Measurements from ENCODE around the gene ELOVL5.
"Not testable (repeated sequence)": the region's sequence is repeated elsewhere in the genome, so short reads cannot be mapped to it uniquely, and the experiment has no call there.

The ELOVL5 gene

DNA sequence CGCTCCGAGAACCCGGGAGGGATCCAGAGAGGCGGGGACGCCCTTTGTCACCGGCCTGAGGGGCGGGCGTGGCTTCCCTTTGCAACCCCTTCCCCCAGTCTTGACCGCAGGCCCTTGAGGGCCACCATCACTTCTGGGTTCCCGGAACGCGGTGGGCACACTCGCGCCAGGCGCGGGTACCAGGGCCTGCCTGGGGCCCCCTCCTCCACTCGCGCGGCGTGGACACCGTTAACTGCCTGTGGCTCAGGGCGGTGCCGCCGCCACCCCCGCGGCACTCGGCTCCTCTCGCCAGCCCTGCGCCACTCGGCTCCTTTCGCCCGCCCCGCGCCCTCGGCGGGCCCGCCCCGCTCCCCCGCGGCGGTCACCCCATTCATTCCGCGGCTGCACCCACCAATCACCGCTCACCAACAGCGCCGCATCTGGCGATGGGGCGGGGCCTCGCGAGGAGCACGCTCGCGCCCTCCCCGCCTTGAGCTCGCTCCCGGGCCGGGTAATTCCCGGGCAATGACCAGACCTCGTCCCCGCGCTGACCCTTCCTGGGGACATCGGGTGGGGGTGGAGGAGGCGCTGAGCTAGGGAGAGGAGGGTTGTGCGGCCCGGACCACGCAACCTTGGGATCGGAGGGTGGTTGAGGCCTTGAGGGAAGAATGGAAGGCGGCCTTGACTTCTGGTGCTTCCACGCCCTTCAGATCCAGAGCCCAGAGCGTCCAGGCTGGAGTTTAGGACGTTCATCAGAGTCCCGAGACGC, 10.5 kb upstream of the ELOVL5 start:
- peak; percentile 78 to 89 (median 81) for DNase-seq (ENCODE audit: low read depth in 3 of 3)

DNA sequence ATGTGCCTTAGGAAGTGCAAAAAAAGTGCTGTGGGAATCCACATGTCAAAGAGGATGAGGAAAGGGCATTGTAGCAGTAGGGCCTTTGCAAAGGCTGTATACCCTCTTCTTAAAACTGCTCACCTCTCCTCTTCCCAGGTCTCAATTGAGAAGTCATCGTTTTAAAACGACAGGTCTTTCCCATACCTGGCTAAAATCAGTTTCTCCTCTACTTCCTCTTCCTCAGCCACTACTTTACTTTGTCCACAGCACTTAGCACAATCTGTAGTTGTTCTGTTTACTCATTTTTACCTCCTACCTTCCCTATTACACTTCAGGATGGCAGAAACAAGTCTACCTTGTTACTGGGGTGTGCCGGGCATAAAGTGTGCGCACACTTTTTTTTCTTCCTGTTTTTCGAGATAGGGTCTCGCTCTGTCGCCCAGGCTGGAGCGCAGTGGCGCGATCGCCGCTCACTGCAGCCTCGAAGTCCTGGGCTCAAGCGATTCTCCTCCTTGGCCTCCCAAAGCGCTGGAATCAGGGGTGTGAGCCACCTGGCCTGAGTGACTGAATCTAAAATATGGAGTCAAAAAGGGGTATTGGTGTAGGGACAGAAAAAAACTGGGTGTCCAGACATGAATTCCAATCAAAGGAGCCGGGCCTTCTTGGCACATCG, 9.8 kb upstream of the ELOVL5 start:
- no peak for DNase-seq (ENCODE audit: low read depth in 3 of 3)

DNA sequence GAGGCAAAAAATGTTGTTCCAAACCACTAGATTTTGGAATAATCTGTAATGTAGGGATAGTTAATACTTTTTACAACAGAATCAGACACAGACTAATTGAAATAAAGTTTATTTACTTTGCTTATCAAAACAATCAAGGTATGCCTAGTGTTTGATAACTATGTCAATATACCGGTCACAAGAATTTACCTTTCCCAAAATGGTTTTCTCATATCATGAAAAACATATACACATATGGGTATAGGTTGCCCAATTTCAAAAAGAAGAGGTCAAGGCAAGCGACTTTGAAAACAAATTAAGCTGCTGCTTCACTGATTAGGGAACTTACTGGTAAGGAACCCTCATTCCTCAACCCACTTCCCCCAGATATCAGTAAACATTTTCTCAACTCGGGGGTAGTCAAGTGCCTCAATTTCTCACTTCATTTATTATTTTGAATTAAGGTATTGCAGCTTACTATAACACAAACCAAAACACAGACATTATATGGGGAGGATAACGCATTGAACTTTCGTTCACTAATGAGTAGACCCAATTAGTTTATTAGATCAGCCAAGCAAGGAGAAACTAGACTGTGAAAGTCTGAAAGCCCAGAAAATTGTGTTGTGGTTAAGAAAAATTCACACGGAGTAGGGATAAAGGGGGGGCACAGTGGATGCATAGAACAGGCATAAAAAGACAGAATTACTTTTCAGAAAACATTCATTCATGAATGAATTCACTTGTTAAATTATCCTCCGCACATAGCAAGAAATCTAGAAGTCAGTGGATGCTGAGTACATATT, 9.0 kb upstream of the ELOVL5 start:
- no peak for DNase-seq (ENCODE audit: low read depth in 3 of 3)

DNA sequence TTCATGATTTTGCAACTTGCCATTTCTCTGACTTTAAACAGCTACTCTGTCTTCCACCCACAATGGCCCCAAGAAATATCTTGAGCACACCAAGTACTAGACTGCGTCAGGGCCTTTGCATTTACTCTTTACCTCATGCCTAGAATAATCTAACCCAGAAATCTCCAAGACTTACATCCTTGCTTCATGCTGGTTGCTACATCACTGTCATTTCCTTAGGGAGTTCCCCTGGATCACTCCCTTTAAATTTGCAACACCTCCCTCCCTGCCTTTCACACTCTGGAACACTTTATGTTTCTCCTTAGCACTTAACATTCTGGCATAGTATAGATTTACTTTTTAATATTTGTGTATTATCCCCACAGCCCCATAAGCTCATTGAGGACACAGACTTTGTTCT, 4.9 kb upstream of the ELOVL5 start:
- DNase-seq (ENCODE audit: low read depth in 3 of 3): no peak

DNA sequence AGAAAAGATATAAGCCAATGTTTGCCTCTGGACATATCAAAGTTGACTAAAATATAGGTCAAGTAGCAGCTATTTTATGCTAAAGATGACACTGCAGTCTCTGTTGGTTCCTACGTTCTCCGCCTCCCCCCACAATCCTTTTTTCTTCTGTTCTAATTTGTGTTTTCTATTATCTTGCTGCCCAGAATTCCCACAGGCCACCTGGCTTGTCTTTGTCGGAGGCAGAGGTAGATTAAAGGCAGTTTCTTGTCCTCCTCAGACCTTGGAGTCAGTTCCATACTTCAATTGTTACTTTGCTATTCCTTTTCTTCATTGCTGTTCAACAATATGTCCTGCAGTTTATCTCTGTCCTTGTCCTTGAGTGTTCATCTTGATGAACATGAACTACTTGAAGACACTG, 3.6 kb upstream of the ELOVL5 start:
- no peak for DNase-seq (ENCODE audit: low read depth in 3 of 3)

DNA sequence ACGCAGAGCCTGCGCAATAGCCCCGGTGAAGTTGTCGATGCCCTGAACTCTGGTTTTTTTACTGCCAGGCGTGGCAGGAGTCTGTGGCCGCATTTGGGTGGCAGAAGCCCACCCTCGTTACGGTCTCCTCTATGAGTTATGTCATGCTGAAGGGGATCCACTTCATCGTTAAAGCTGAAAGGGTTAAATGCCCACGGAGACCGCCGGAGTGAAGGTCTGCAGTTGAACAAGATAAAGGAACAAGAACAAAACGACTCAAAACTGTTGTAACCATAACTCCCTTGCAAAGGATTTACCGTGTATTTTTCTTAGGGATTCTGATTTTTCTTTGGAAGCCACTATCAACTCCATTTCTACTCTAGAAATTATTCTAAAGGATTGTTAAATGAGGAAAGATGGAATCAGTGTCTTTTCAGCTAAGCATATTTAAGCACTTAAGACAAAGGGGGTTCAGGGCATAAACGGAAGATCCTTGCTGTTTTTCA, 501 bp upstream of the ELOVL5 start:
- no peak for DNase-seq (ENCODE audit: low read depth in 3 of 3)

DNA sequence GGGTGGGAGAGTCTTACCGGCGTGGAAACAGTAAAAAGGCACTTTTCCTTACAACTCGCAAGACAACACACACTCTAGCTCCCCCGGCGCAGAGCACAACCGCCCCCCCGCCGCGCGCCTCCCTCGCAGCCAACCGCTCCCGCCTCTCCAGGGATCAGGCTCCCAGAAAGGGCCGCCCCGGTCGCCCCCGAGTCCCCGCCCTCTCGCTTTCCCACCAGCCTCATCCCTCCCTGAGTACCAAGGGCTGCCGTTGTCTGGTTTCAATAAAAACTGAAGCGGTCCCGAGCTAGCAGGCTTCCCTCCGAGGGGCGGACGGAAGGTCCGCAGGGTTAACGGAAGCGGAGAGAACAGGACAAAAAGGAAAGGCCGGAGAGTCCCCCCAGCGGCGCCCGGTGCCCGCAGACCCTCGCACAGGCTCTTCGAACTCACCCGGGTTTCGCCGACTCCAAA, 804 bp downstream of the ELOVL5 start:
- DNase-seq (ENCODE audit: low read depth in 3 of 3): peak in 2 of 3 experiments; percentile 24 to 55

DNA sequence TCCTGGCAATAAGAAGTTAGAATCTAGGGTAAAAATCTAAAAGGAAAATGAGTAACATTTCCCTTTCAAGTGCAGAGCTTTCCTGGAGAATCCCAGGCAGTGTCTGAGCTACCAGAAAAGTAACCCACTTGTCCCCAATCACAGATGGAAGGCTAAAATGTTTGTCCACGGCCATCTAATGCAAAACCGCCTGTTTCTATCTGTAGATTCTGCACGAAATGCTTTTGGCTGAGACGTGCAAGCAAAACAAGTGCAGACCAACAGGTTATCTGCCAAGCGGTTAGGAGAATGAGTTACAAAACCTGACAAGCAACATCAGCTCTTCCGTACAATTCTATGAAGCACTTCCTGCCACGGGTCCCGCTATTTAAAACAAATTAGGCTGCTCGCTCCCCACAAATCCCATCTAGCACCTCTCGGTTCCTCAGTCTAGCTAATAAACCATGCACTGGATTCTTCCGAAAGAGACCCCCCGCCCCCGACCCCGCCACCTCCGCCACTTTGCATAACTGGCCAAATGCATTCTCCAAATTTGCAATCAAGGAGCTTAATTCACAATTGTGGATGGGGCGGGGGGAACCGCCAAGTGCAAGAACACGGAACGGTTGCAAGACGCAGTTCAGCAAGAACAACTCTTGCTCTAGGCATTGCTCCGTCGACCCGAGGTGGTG, 1.4 kb downstream of the ELOVL5 start:
- no peak for DNase-seq (ENCODE audit: low read depth in 3 of 3)

DNA sequence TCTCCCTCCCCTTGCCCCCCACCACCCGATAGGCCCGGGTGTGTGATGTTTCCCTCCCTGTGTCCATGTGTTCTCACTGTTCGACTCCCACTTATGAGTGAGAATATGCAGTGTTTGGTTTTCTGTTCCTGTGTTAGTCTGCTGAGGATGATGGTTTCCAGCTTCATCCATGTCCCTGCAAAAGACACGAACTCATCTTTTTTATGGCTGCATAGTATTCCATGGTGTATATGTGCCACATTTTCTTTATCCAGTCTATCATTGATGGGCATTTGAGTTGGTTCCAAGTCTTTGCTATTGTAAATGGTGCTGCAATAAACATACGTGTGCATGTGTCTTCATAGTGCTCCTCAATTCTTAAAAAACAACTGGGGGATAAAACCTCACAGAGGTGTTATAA, 2.7 kb downstream of the ELOVL5 start:
- not testable (repeated sequence) for DNase-seq (ENCODE audit: low read depth in 3 of 3)

DNA sequence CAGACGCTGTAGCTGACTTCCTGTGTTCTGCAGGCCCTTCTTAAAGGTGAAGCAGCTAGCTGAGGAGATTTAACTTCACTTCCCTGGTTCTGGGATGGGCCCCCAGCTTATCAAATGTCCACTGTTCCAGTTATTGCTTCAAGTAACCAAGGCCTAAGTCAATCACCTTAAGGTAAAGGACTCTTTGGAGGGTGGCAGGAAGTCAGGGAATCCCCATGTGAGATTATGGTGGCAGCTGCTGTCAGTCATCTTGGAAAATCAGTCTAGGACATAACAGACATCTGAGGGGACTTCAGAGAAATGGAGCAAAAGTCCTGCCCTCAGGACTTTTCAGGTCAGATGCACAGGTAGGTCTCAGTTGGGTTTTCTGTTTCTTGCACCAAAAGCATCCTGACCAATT, 3.8 kb downstream of the ELOVL5 start:
- DNase-seq (ENCODE audit: low read depth in 3 of 3): no peak

DNA sequence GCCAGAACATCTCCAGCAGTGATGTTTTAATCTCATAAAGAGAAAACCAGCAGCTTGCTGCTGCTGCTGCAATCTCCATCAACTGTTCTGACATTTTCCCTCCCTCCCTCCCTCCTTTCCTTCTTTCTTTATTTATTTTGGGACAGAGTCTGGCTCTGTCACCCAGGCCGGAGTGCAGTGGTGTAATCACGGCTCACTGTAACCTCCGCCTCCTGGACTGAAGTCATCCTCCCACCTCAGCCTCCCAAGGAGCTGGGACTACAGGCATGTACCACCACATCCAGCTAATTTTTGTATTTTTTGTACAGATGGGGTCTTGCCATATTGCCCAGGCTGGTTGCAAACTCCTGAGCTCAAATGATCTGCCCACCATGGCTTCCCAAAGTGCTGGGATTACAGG, 5.7 kb downstream of the ELOVL5 start:
- no peak for DNase-seq (ENCODE audit: low read depth in 3 of 3)

DNA sequence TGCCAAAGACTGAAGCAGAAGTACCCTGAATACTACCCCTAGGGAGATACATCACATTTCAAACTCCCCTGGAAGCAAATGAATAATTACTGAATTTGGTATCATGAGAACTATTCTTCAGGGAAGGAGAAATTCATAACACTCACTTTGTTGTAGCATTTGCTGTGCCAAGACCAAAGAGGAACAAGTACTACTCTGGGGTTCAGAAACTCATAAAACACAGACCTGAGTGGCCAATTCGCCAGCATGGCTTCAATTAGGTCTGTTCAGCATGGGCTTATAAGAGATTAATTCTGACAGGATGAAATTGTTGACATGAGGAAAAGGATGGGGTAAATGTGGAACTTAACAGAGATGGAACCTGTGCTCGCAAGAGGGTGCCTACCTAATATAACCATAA, 6.5 kb downstream of the ELOVL5 start:
- no peak for DNase-seq (ENCODE audit: low read depth in 3 of 3)

DNA sequence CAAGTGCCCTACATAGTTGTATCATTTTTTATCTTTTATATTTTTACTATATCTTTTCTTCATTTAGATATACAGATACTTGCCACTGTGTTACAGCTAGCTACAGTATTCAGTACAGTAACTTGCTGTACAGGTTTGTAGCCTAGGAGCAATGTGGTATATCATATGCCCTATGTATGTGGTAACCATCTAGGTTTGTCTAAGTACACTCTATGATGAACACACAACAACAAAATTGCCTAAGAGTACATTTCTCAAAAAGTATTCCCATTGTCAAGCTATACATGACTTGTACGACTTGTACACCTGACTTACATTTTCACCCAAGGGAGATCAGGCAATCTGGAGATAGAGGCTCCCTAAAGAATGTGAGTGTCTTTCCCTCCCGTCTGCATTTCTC, 8.2 kb downstream of the ELOVL5 start:
- no peak for DNase-seq (ENCODE audit: low read depth in 3 of 3)

DNA sequence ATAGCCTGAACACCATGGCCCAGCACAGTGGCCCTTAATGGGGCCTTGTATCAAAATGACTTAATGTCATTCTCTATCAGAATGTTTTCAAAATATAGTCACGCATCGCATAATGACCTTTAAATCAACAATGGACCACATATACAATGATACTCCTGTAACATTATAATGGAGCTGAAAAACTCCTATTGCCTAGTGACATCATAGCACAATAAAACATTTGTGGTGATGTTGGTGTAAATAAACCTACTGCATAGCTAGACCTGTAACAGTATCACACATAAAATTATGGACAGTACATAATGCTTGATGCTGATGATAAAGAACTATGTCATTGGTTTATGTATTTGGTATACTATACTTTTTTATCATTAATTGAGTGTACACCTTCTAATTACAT, 9.3 kb downstream of the ELOVL5 start:
- DNase-seq (ENCODE audit: low read depth in 3 of 3): no peak

DNA sequence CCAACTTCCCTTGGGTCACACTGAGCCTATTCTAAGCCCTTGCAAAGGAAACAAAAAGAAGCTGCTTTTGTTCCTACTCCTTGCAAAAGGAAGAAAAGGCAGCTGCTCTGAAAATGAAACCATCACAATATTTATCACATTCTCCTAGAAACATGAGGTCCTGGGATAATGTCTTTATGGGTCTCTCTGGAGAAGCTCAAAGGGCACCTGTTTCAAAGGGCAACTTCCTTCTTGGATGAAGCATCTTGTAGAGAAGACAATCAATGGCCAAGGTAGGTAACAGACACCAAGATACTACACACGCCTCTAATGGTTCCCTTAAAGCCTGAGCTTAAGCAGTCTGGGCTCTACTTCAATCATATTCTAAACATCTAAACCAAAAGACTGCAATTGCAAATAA, 10.4 kb downstream of the ELOVL5 start:
- no peak for DNase-seq (ENCODE audit: low read depth in 3 of 3)

DNA sequence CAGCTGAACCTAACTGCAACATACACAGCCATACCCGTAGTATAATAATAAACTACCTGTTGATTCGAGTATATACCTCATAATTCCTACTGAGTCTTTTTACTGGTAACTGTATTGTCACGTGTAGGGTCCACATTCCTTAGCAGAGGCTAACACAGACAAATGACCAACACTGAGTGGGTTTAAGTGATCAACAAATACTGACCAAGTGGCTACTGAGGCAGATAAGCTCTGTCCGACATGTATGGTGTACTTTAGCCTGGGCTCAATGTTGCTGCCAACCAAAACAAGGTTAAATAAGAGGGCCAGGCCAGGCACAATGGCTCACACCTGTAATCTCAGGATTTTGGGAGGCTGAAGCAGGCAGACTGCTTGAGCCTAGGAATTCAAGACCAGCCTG, 12.7 kb downstream of the ELOVL5 start:
- DNase-seq (ENCODE audit: low read depth in 3 of 3): no peak

DNA sequence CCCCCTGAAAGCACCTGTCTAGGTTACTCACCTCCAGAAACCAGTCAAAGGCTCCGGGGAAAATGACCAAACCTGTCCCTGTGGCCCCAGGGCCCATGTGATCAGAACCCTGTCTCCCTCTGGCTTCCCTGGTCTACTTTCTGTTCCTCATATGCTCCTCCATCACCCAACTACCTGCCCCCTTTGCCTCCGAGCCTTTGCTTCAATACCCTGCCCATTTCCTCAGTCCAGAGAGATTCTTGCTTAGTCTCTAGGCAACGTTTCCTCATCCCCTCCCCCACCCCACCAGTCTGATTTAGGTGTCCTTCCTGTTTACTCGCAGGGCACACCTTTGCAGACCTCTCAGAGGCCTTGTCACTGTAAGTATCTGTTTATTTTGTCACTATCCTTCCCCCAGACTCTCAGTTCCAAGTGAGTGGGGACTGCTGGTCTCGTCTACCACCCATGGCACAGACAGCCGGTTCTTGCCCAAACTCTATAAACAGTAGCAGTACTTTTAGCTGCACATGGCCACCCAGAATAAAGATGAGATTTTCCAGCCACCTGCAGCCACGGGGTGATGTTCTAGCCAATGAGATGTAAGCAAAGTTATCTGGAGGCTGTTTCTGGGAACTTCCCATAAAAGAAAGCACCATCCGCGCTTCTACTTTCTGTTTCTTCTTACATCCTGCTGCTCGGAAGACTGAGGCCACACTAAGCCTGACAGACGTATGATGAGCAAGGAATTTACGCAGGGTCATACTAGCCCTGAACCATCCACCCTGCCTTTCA, 13.3 kb downstream of the ELOVL5 start:
- peak; percentile 28 to 49 (median 33) for DNase-seq (ENCODE audit: low read depth in 3 of 3)

DNA sequence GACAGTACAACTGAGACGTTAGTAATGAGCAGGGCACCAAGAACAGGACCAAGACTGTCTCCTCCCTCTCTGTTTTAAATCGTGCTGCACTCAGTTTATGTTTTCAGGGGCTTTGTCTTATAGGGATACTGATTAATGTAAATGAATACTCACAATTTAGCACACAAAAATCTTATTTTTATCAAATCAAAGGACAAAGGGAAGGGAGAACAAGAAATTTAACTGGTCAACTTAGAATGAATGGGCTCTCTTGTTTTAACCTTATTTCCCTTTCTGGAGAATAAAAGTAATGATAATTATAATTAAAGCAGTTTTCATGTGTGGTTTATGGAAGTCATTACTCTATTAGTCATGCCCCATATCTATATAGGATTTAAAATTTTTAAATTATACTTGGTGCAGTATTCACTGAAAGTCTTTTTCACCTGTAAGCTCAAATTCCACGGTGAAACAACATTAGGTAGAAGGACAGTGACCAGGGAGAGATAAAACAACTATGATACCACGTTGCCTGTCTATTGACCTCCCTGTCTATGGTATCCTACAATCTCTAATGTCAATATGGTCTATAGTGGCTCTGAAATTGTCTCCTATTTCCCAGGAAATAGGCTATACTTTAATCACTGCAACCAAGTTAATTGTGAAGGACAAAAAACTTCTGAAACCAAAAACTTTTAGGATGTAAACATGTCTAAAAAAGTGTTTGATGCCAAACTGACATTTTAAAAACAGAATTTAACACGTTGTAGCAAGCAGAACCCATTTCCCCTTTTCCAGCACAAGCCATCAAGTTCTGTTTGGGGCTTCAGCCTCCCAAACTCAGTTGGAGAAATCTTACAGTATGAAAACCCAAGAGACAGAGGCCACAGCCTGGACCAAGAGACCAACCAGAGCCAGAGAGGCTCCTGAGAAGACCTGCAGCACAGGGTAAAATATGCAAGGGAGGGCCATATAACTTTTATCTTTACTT, 15.0 kb downstream of the ELOVL5 start:
- DNase-seq (ENCODE audit: low read depth in 3 of 3): no peak

DNA sequence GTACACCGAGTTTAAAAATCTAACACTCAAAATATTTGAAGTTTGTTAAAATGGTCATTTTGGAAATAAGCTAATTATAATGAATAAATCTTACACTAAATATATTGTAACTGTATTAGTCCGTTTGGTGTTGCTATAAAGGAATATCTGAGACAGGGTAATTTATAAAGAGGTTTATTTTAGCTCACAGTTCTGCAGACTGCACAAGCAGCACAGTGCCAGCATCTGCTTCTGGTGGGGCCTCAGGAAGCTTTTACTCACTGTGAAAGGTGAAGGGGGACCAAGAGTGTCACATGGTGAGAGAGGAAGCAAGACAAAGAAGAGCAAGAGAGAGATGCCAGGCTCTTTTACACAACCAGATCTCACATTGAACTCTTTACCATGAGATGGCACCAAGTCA, 17.1 kb downstream of the ELOVL5 start:
- no peak for DNase-seq (ENCODE audit: low read depth in 3 of 3)

DNA sequence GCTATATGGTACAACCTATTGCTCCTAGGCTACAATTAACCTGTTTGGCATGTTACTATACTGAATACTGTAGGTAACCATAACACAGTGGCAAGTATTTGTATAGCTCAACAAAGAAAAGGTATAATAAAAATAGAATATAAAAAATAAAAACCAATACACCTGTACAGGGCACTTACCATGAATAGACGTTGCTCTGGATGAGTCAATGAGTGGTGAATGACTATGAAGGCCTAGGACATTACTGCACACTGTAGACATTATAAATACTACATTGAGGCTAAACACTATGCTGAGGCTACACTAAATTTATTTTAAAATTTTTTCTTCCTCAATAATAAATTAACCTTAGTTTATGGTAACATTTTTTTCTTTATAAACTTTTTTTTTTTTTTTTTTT, 18.6 kb downstream of the ELOVL5 start:
- DNase-seq (ENCODE audit: low read depth in 3 of 3): no peak

All from stimulated activated CD4-positive, alpha-beta T cell treated with anti-CD3 and anti-CD28 coated beads, TNF-alpha, amount 100 ng/mL, for 24 hours (primary cell).